Transverse colon (tissue), 4 donors: Measurements from ENCODE around the gene MCF2L2. TPM values are rescaled to one million over a fixed set of nuclear protein-coding genes. Genes with fewer than 3 reads are reported as not detected.
A peak's percentile ranks its signal among the peaks of the same experiment; 100 is the strongest.

Experiments used
- DNase-seq: peaks from one replicate; pipeline ENCODE4 v3.0.0-alpha.2; 2019
- H3K27ac ChIP-seq, 4 donors: fragments of 200-600 bp; sonication (generic); 2 replicates each; pipeline ENCODE4 v1.5.1; 2016 to 2018; ENCODE audit warnings: inconsistent platforms in 4 of 4
- H3K27me3 ChIP-seq: fragments of 200-600 bp; sonication (generic); 2 replicates; pipeline ENCODE4 v1.5.1; 2017; ENCODE audit warnings: inconsistent platforms
- H3K36me3 ChIP-seq, 4 donors: fragments of 200-600 bp; sonication (generic); 2 replicates each; pipeline ENCODE4 v1.5.1; 2017 to 2019; ENCODE audit warnings: inconsistent platforms in 4 of 4
- H3K4me1 ChIP-seq, 4 donors: fragments of 200-600 bp; sonication (generic); 2 replicates each; pipeline ENCODE4 v1.5.1; 2017 to 2020; ENCODE audit warnings: inconsistent platforms in 4 of 4
- H3K4me3 ChIP-seq, 4 donors: fragments of 200-600 bp; sonication (generic); 1 replicate in 1 of 4; 2 replicates in 3 of 4; pipeline versions ENCODE4 v1.5.1 to v1.6.1; 2017 to 2019; ENCODE audit warnings: inconsistent platforms in 4 of 4
- H3K9me3 ChIP-seq, 2 donors: fragments of 200-600 bp; sonication (generic); 2 replicates each; pipeline ENCODE4 v1.5.1; 2017 to 2019; ENCODE audit warnings: inconsistent platforms in 2 of 2
- EP300 ChIP-seq: sonication (generic); formaldehyde crosslinking; IDR thresholded peaks from one replicate; pipeline ENCODE4 v1.6.1; 2017; ENCODE audit warnings: antibody characterized with exemption, low read depth
- POLR2A ChIP-seq: fragments of 450-650 bp; IDR thresholded peaks from one replicate; pipeline ENCODE4 v1.6.1; 2016; ENCODE audit warnings: antibody characterized with exemption, mild to moderate bottlenecking, moderate library complexity
- POLR2AphosphoS5 ChIP-seq, 3 donors: sonication (generic); formaldehyde crosslinking; IDR thresholded peaks; one replicate each; pipeline ENCODE4 v1.6.1; 2016; ENCODE audit warnings: antibody characterized with exemption in 3 of 3
- WGBS, 2 donors: methylation state at CpG; one replicate each; pipeline ENCODE4 v1.1.5; 2018; ENCODE audit warnings: low coverage in 1 of 2; 5-methylcytosine and 5-hydroxymethylcytosine counted together
- in situ Hi-C, 4 donors: fragments of 200-750 bp; cut with MboI; loops; one replicate each; pipeline versions ENCODE4 v1.15.0 to v1.15.1; 2017; ENCODE audit warnings: low sequenced_read_pairs in 3 of 4, low pct_ligation_motif_present in 1 of 4, low pct_unique_long_range_greater_than_20kb in 1 of 4
- intact Hi-C: fragments of 100-400 bp; cut with DNase I; formaldehyde crosslinking; loops from one replicate; pipeline ENCODE4 v1.15.1; 2023; ENCODE audit warnings: low total_unique reads
- total RNA-seq, 4 donors: library from RNA; depleted of rRNA; stranded (reverse); fragments of >200 nt; gene quantifications; one replicate each; pipeline ENCODE4 v1.1.0, GENCODE V29; 2016
- TF ChIP-seq, protein P1 (sequence below), 5 experiments: fragments of 200-600 bp in 3 of 5; fragments of 450-650 bp in 2 of 5; sonication (generic) in 3 of 5; IDR thresholded peaks; 1 replicate in 2 of 5; 2 replicates in 3 of 5; pipeline ENCODE4 v1.5.1; 2016 to 2017; ENCODE audit warnings: antibody characterized with exemption in 5 of 5, inconsistent platforms in 3 of 5, mild to moderate bottlenecking in 2 of 5, moderate library complexity in 1 of 5

The MCF2L2 gene
- total RNA-seq, 4 donors from 2014 or later, result 0.20 to 3.7 (median 2.0) TPM

DNA sequence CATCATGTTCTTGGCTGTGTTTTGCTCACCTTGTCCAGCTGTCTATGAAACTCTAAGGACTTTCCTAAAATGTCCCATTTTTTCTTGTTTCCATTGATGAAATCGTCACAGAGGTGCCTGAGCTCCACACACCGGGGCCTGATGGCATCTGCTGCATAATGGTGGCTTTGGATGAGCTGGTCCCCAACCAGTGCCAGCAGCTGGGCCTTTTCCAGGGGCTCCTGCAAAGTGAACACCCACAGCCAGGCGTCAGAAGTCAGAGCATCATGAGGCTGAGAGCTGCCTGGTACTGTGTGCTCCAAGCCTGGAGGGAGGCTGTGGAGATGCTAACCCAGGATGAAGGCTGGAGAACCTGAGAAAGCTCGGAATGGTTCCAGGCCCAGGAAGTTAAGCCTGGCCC lies 128.4 kb downstream of the MCF2L2 start:
- Histone ChIP-seq H3K27ac (no peak overlapping the region), H3K27me3 (no peaks in the 10 kb centered on the region), H3K4me3 (no peak overlapping the region), H3K9me3 (no peaks in the 10 kb centered on the region), H3K4me1 (peaks cover 0 to 14% (median 2%) of the 10 kb centered on the region in 4 donors), H3K36me3 (no peaks in the 10 kb centered on the region)
- 97 to 100% methylated on average over 1 to 4 of the region's 4 CpGs for WGBS, 2 donors
- intact Hi-C loops (no loop called here), in situ Hi-C loops (no loop called here)
- no peak for DNase-seq
- TF ChIP-seq, protein P1, sequence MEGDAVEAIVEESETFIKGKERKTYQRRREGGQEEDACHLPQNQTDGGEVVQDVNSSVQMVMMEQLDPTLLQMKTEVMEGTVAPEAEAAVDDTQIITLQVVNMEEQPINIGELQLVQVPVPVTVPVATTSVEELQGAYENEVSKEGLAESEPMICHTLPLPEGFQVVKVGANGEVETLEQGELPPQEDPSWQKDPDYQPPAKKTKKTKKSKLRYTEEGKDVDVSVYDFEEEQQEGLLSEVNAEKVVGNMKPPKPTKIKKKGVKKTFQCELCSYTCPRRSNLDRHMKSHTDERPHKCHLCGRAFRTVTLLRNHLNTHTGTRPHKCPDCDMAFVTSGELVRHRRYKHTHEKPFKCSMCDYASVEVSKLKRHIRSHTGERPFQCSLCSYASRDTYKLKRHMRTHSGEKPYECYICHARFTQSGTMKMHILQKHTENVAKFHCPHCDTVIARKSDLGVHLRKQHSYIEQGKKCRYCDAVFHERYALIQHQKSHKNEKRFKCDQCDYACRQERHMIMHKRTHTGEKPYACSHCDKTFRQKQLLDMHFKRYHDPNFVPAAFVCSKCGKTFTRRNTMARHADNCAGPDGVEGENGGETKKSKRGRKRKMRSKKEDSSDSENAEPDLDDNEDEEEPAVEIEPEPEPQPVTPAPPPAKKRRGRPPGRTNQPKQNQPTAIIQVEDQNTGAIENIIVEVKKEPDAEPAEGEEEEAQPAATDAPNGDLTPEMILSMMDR (IDR thresholded peaks at IDR 0.05), result no peak
- TF ChIP-seq POLR2A (no peak), POLR2AphosphoS5 (IDR thresholded peaks at IDR 0.05) (no peak), EP300 (no peak)

GRCh38 chr3:183298701-183299153 lies 129.7 kb downstream of the MCF2L2 start:
- no peaks in the 10 kb centered on the region for H3K27me3 ChIP-seq
- H3K36me3 ChIP-seq, result no peaks in the 10 kb centered on the region
- intact Hi-C loops (no loop called here), in situ Hi-C loops (no loop called here)
- WGBS, 2 donors, result 65% methylated on average over 5 of the region's 5 CpGs; no CpG with 5 or more reads in 1 of the 2 donors
- peak; percentile 22 for DNase-seq
- H3K27ac ChIP-seq, result no peak overlapping the region
- H3K4me1 ChIP-seq, result peaks cover 0 to 10% (median 2%) of the 10 kb centered on the region in 4 donors
- no peak for TF ChIP-seq POLR2AphosphoS5 (IDR thresholded peaks at IDR 0.05)
- TF ChIP-seq POLR2A, result no peak
- TF ChIP-seq, protein P1 (IDR thresholded peaks at IDR 0.05), result no peak
- no peak for TF ChIP-seq EP300
- no peaks in the 10 kb centered on the region for H3K9me3 ChIP-seq
- H3K4me3 ChIP-seq, result no peak overlapping the region

DNA sequence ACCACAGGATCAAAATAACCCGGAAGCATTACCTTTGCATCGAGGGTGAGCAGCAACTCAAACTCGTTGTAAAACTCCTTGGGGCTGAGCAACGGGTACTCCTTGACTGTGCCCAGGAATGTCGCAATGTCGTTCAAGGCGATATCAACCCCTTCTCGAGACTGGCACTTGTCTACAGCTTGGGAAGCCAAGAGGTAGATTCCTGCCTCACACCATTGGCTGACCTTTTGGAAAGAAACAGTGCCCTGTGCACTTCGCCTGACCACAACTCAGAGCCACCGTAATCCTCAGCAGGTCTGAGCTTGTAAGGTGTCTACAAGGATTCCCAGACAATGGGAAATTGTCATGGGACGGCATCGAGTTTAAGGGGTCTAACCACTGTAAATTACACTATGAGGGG lies 131.5 kb downstream of the MCF2L2 start:
- 94% methylated on average over 12 of the region's 12 CpGs; no CpG with 5 or more reads in 1 of the 2 donors for WGBS, 2 donors
- no peaks in the 10 kb centered on the region for H3K9me3 ChIP-seq
- no peak overlapping the region for H3K27ac ChIP-seq
- peaks cover 0 to 6% (median 1%) of the 10 kb centered on the region in 4 donors for H3K4me1 ChIP-seq
- no peak for DNase-seq
- H3K36me3 ChIP-seq, result no peaks in the 10 kb centered on the region
- TF ChIP-seq POLR2AphosphoS5 (IDR thresholded peaks at IDR 0.05) (no peak), POLR2A (no peak), EP300 (no peak)
- TF ChIP-seq, protein P1 (IDR thresholded peaks at IDR 0.05), result no peak
- in situ Hi-C loops, result no loop called here
- H3K27me3 ChIP-seq, result no peaks in the 10 kb centered on the region
- intact Hi-C loops, result no loop called here
- no peak overlapping the region for H3K4me3 ChIP-seq

- peaks cover 0 to 6% (median 4%) of the 10 kb centered on the region in 4 donors for H3K4me1 ChIP-seq
- TF ChIP-seq EP300, result no peak
- TF ChIP-seq POLR2AphosphoS5 (IDR thresholded peaks at IDR 0.05), result no peak
- TF ChIP-seq POLR2A, result no peak
- TF ChIP-seq, protein P1 (IDR thresholded peaks at IDR 0.05), result no peak
- DNase-seq, result no peak
- no peaks in the 10 kb centered on the region for H3K9me3 ChIP-seq
- H3K36me3 ChIP-seq, result no peaks in the 10 kb centered on the region
- WGBS, 2 donors, result 67% methylated on average over 3 of the region's 3 CpGs; no CpG with 5 or more reads in 1 of the 2 donors
- in situ Hi-C loops, result no loop called here
- H3K27me3 ChIP-seq, result no peaks in the 10 kb centered on the region
- no peak overlapping the region for H3K4me3 ChIP-seq
- no peak overlapping the region for H3K27ac ChIP-seq
- intact Hi-C loops, result no loop called here
Measured at GRCh38 chr3:183295211-183295610, 133.2 kb downstream of the MCF2L2 start.
